ENCODE results near the gene IFT52.

IFT52 gene

GRCh38 chr20:43694763-43695162 lies 104.0 kb downstream of the IFT52 start:
- DNase-seq, result no peak

DNA sequence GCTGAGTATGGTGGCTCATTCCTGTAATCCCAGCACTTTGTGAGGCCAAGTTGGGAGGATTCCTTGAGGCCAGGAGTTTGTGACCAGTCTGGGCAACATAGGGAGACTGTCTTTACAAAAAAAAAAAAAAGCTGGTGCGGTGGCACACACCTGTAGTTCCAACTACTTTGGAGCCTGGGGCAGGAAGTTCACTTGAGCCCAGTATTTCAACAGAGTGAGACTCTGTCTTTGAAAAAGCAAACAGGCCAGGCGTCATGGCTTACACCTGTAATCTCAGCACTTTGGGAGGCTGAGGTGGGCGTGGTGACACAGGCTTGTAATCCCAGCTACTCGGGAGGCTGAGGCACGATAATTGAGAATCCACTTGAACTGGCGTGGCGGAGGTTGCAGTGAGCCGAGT lies 104.8 kb downstream of the IFT52 start:
- DNase-seq, result no peak

Data from fibroblast of skin of abdomen (primary cell).